Measurements from ENCODE around the gene CAMSAP2. TPM values are rescaled to one million over a fixed set of nuclear protein-coding genes. Genes with fewer than 3 reads are reported as not detected.

Gene CAMSAP2
- polyA plus RNA-seq, 10 donors: 18.3 to 25.6 (median 21.7) TPM

GRCh38 chr1:200838676-200839445, 100.2 kb downstream of the CAMSAP2 start:
- peak in 1 of 3 donors; percentile 37 for DNase-seq

- DNase-seq: no peak
These were observed 106.7 kb downstream of the CAMSAP2 start for GRCh38 chr1:200845360-200845759.

GRCh38 chr1:200846398-200846797, 107.7 kb downstream of the CAMSAP2 start:
- DNase-seq: no peak

GRCh38 chr1:200849430-200849829, 110.7 kb downstream of the CAMSAP2 start:
- no peak for DNase-seq

GRCh38 chr1:200850554-200850953, 111.9 kb downstream of the CAMSAP2 start:
- DNase-seq: no peak

GRCh38 chr1:200856716-200857357, 118.1 kb downstream of the CAMSAP2 start:
- DNase-seq: peak in 2 of 3 donors; percentile 44 to 64

GRCh38 chr1:200857804-200858203, 119.1 kb downstream of the CAMSAP2 start:
- DNase-seq: no peak

GRCh38 chr1:200861937-200862647, 123.4 kb downstream of the CAMSAP2 start:
- DNase-seq: no peak

GRCh38 chr1:200862713-200863415, 124.2 kb downstream of the CAMSAP2 start:
- DNase-seq: no peak

- DNase-seq: peak in 2 of 3 donors; percentile 31 to 46
These were observed 127.4 kb downstream of the CAMSAP2 start for GRCh38 chr1:200866116-200866515.

- no peak for DNase-seq
These were observed 127.8 kb downstream of the CAMSAP2 start for GRCh38 chr1:200866521-200866920.

- DNase-seq: peak in 1 of 3 donors; percentile 20
These were observed 128.5 kb downstream of the CAMSAP2 start for GRCh38 chr1:200867018-200867811.

- no peak for DNase-seq
These were observed 130.7 kb downstream of the CAMSAP2 start for GRCh38 chr1:200869376-200869752.

GRCh38 chr1:200869753-200870391, 131.2 kb downstream of the CAMSAP2 start:
- no peak for DNase-seq

GRCh38 chr1:200872446-200873115, 133.9 kb downstream of the CAMSAP2 start, which contains the start of gene GPR25:
Gene GPR25 (plus strand): TSS chr1:200872981. CDS start chr1:200873038, 57 bp downstream.
- DNase-seq: no peak

- peak in 1 of 3 donors; percentile 70 for DNase-seq
These were observed 134.5 kb downstream of the CAMSAP2 start for GRCh38 chr1:200873116-200873670.

GRCh38 chr1:200873671-200874397, 135.1 kb downstream of the CAMSAP2 start:
- DNase-seq: peak in 1 of 3 donors; percentile 49

- no peak for DNase-seq
These were observed 136.0 kb downstream of the CAMSAP2 start for GRCh38 chr1:200874694-200875093.

GRCh38 chr1:200875416-200875815, 136.7 kb downstream of the CAMSAP2 start:
- DNase-seq: no peak

All from muscle of back (tissue), 11 donors.